IMR-90 (cell line): ENCODE data around the gene DNTTIP2. TPM values are rescaled to one million over a fixed set of nuclear protein-coding genes. Genes with fewer than 3 reads are reported as not detected.

ENCODE experiments used
- ATAC-seq: fragments of 200-7000 bp; cut with Tn5 transposase; 2 replicates; pipeline ENCODE4 v1.9.1; 2020; ENCODE audit warnings: low read depth, mild to moderate bottlenecking, moderate library complexity
- BruUV-seq: library from RNA; stranded (reverse); fragments of 400-500 nt; replicated peaks from 2 replicates; lab custom pipeline; 2021; lab: Mats Ljungman, UMichigan
- CTCF ChIA-PET: fragments of 300-600 bp; formaldehyde crosslinking; extraction: SDS; loops from one replicate; lab custom pipeline; 2021; ENCODE audit warnings: antibody characterized with exemption; lab: Yijun Ruan, JAX
- POLR2A ChIA-PET: fragments of 300-600 bp; sonication (Branson Sonifier 250); formaldehyde crosslinking; loops from one replicate; lab custom pipeline; 2022; ENCODE audit warnings: antibody characterized with exemption; ENCODE audit not compliant: unreplicated experiment; lab: Charles Lee
- DNase-seq: peaks from one replicate; pipeline ENCODE4 v3.0.0; 2013
- H2AFZ ChIP-seq: replicated peaks from 2 replicates; pipeline ENCODE3; 2013; ENCODE audit warnings: low read length, mild to moderate bottlenecking; ENCODE audit not compliant: poor library complexity
- H2AK5ac ChIP-seq: 2 replicates; pipeline ENCODE4 v1.6.1; 2013; ENCODE audit warnings: low read depth, low read length, inconsistent platforms
- H2AK9ac ChIP-seq: replicated peaks from 2 replicates; pipeline ENCODE3; 2013; ENCODE audit warnings: mild to moderate bottlenecking, low read depth, low read length, moderate library complexity; ENCODE audit not compliant: poor library complexity
- H2BK120ac ChIP-seq: 2 replicates; pipeline ENCODE4 v1.6.1; 2013; ENCODE audit warnings: low read depth, low read length, inconsistent platforms
- H2BK15ac ChIP-seq: 3 replicates; pipeline ENCODE4 v1.6.1; 2013; ENCODE audit warnings: low read depth, low read length, inconsistent platforms
- H2BK20ac ChIP-seq: 2 replicates; pipeline ENCODE4 v1.6.1; 2013; ENCODE audit warnings: low read depth, mild to moderate bottlenecking, inconsistent platforms, low read length, moderate library complexity
- H2BK5ac ChIP-seq: 2 replicates; pipeline ENCODE4 v1.6.1; 2013; ENCODE audit warnings: mild to moderate bottlenecking, low read depth, low read length, inconsistent platforms; ENCODE audit not compliant: poor library complexity, severe bottlenecking
- H3K14ac ChIP-seq: replicated peaks from 2 replicates; pipeline ENCODE4 v1.6.1; 2013; ENCODE audit warnings: low read depth, low read length, inconsistent platforms
- H3K18ac ChIP-seq: 2 replicates; pipeline ENCODE4 v1.6.1; 2013; ENCODE audit warnings: low read depth, low read length, control low read depth
- H3K23ac ChIP-seq: 2 replicates; pipeline ENCODE4 v1.6.1; 2013; ENCODE audit warnings: low read depth, low read length, inconsistent platforms
- H3K27ac ChIP-seq: 2 replicates; pipeline ENCODE4 v1.5.1; 2013; ENCODE audit warnings: mild to moderate bottlenecking, control low read depth, low read length; ENCODE audit not compliant: insufficient read depth
- H3K27me3 ChIP-seq: 2 replicates; pipeline ENCODE4 v1.6.1; 2013; ENCODE audit warnings: low read length; ENCODE audit not compliant: control insufficient read depth, insufficient read depth
- H3K36me3 ChIP-seq: 2 replicates; pipeline ENCODE4 v1.6.1; 2013; ENCODE audit warnings: low read length, mixed read lengths; ENCODE audit not compliant: control insufficient read depth, insufficient read depth
- H3K4ac ChIP-seq: 2 replicates; pipeline ENCODE4 v1.6.1; 2013; ENCODE audit warnings: low read depth, low read length, inconsistent platforms
- H3K4me1 ChIP-seq: 2 replicates; pipeline ENCODE4 v1.6.1; 2013; ENCODE audit warnings: low read length, mixed read lengths; ENCODE audit not compliant: control insufficient read depth, insufficient read depth
- H3K4me2 ChIP-seq: 2 replicates; pipeline ENCODE4 v1.6.1; 2013; ENCODE audit warnings: low read depth, mild to moderate bottlenecking, control low read depth, low read length, moderate library complexity
- H3K4me3 ChIP-seq: 2 replicates; pipeline ENCODE4 v1.5.1; 2013; ENCODE audit warnings: low read depth, mild to moderate bottlenecking, control low read depth, low read length, moderate library complexity; ENCODE audit not compliant: insufficient read depth
- H3K56ac ChIP-seq: 2 replicates; pipeline ENCODE4 v1.6.1; 2013; ENCODE audit warnings: low read length, inconsistent platforms; ENCODE audit not compliant: insufficient read depth; ENCODE audit errors: extremely low read depth
- H3K79me1 ChIP-seq, 2 experiments: 2 replicates each; pipeline ENCODE4 v1.6.1; 2013; ENCODE audit warnings: low read length in 2 of 2, inconsistent platforms in 1 of 2, low read depth in 1 of 2
- H3K9ac ChIP-seq: 2 replicates; pipeline ENCODE4 v1.6.1; 2013; ENCODE audit warnings: low read depth, low read length, control low read depth
- H3K9me1 ChIP-seq: 2 replicates; pipeline ENCODE4 v1.6.1; 2013; ENCODE audit warnings: low read length, inconsistent platforms; ENCODE audit not compliant: insufficient read depth
- H3K9me3 ChIP-seq: 2 replicates; pipeline ENCODE4 v1.6.1; 2013; ENCODE audit warnings: low read length; ENCODE audit not compliant: control insufficient read depth, insufficient read depth
- H4K20me1 ChIP-seq: 2 replicates; pipeline ENCODE4 v1.6.1; 2013; ENCODE audit warnings: low read length, inconsistent platforms; ENCODE audit not compliant: insufficient read depth
- H4K5ac ChIP-seq: 2 replicates; pipeline ENCODE4 v1.6.1; 2013; ENCODE audit warnings: mild to moderate bottlenecking, low read depth, low read length, control low read depth
- H4K8ac ChIP-seq, 2 experiments: 2 replicates each; pipeline ENCODE4 v1.6.1; 2013; ENCODE audit warnings: low read depth in 2 of 2, low read length in 2 of 2, control low read depth in 1 of 2, inconsistent platforms in 1 of 2
- H4K91ac ChIP-seq: 2 replicates; pipeline ENCODE4 v1.6.1; 2013; ENCODE audit warnings: low read depth, low read length, inconsistent platforms; ENCODE audit not compliant: insufficient read depth
- BHLHE40 ChIP-seq: fragments of 150-350 bp; IDR thresholded peaks from 2 replicates; pipeline ENCODE4 v1.6.1; 2016; ENCODE audit warnings: mild to moderate bottlenecking, low read depth, low read length
- CEBPB ChIP-seq: IDR thresholded peaks from 2 replicates; pipeline ENCODE4 v1.6.1; 2012; ENCODE audit warnings: low read depth, low read length, improper control_type of control experiment
- MAFK ChIP-seq: IDR thresholded peaks from 2 replicates; pipeline ENCODE4 v1.6.1; 2012; ENCODE audit warnings: low read depth, low read length, improper control_type of control experiment
- MAZ ChIP-seq: IDR thresholded peaks from 2 replicates; pipeline ENCODE4 v1.6.1; 2012; ENCODE audit warnings: low read depth, mild to moderate bottlenecking, low read length, improper control_type of control experiment, moderate library complexity, borderline replicate concordance
- MXI1 ChIP-seq: IDR thresholded peaks from 2 replicates; pipeline ENCODE4 v1.6.1; 2012; ENCODE audit warnings: low read depth, mild to moderate bottlenecking, low read length, moderate library complexity, borderline replicate concordance
- NFE2L2 ChIP-seq: fragments of 150-350 bp; IDR thresholded peaks from 2 replicates; pipeline ENCODE4 v1.6.1; 2016; ENCODE audit warnings: low read depth, mild to moderate bottlenecking, low read length
- POLR2A ChIP-seq: IDR thresholded peaks from 2 replicates; pipeline ENCODE4 v1.6.1; 2012; ENCODE audit warnings: mild to moderate bottlenecking, low read depth, low read length
- SMC3 ChIP-seq: fragments of 150-350 bp; IDR thresholded peaks from 2 replicates; pipeline ENCODE4 v1.6.1; 2016; ENCODE audit warnings: low read depth, mild to moderate bottlenecking, antibody characterized with exemption, low read length, moderate library complexity
- dilution Hi-C: fragments of 300-500 bp; cut with HindIII; formaldehyde crosslinking; loops from one replicate; pipeline ENCODE4 v1.14.3; 2018; ENCODE audit warnings: low sequenced_read_pairs; ENCODE audit not compliant: unreplicated experiment
- in situ Hi-C: fragments of 300-500 bp; cut with MboI; formaldehyde crosslinking; loops from 3 replicates; pipeline ENCODE4 v1.14.3; 2019; ENCODE audit warnings: low sequenced_read_pairs, inconsistent platforms, mixed read lengths
- intact Hi-C: fragments of 100-400 bp; cut with micrococcal nuclease; formaldehyde crosslinking; loops from 2 replicates; pipeline ENCODE4 v1.10.0; 2022
- polyA plus RNA-seq, 3 experiments: library from polyadenylated mRNA; depleted of rRNA; stranded (reverse); fragments of >200 nt; gene quantifications; 2 replicates each; pipeline ENCODE4 v1.2.3, GENCODE V29; 2012; ENCODE audit warnings: low replicate concordance in 1 of 3
- total RNA-seq: library from RNA; depleted of rRNA; stranded (reverse); fragments of >200 nt; gene quantifications from 2 replicates; pipeline ENCODE4 v1.2.3, GENCODE V29; 2012
- TF ChIP-seq, protein P1 (sequence below): fragments of 150-350 bp; IDR thresholded peaks from 2 replicates; pipeline ENCODE4 v1.6.1; 2017; ENCODE audit warnings: mild to moderate bottlenecking, antibody characterized with exemption, low read length, low read depth

The DNTTIP2 gene
- total and polyA plus RNA-seq, 2 of the 4 experiments (the other 2 are of a cell fraction), result 14.2 to 24.4 TPM

GRCh38 chr1:93818570-93818959, 60.4 kb downstream of the DNTTIP2 start:
- H3K79me1 ChIP-seq, result peaks cover 0 to 5% of the 10 kb centered on the region in 2 experiments; a peak in 1 of 4 replicates
- H3K4ac ChIP-seq, result no peak overlapping the region
- H4K91ac ChIP-seq, result no peak overlapping the region
- H3K9me1 ChIP-seq, result peaks cover 4% of the 10 kb centered on the region
- no peaks in the 10 kb centered on the region for H3K9me3 ChIP-seq
- peaks cover 11% of the 10 kb centered on the region for H3K4me1 ChIP-seq
- 0 out of 2 replicates have a peak, but pooled peaks cover 3% of the 10 kb centered on the region for H4K20me1 ChIP-seq
- H2AK5ac ChIP-seq, result no peak overlapping the region; the same call in 1 of the 2 replicates
- dilution Hi-C loops, result no loop called here
- no peak overlapping the region for H2BK5ac ChIP-seq
- H2AFZ ChIP-seq, result no peak overlapping the region
- H3K56ac ChIP-seq, result no peak overlapping the region
- H3K4me2 ChIP-seq, result no peak overlapping the region
- DNase-seq, result no peak
- ChIA-PET CTCF (interaction anchor here (1.7 kb wide), 1 partner anchor 514 kb away, joined by 3 read pairs; no protein-coding TSS in a partner anchor), POLR2A (no interaction called here)
- H4K8ac ChIP-seq, result no peak overlapping the region
- no peaks in the 10 kb centered on the region for H3K36me3 ChIP-seq
- no peak overlapping the region for H3K23ac ChIP-seq
- ATAC-seq, result no peak
- H3K9ac ChIP-seq, result no peak overlapping the region
- H3K27ac ChIP-seq, result no peak overlapping the region
- in situ Hi-C loops, result loop anchor here (5.0 kb wide), 1 partner anchor 181 kb away; no protein-coding TSS in a partner anchor
- intact Hi-C loops, result no loop called here
- H2BK120ac ChIP-seq, result no peak overlapping the region
- TF ChIP-seq, protein P1, sequence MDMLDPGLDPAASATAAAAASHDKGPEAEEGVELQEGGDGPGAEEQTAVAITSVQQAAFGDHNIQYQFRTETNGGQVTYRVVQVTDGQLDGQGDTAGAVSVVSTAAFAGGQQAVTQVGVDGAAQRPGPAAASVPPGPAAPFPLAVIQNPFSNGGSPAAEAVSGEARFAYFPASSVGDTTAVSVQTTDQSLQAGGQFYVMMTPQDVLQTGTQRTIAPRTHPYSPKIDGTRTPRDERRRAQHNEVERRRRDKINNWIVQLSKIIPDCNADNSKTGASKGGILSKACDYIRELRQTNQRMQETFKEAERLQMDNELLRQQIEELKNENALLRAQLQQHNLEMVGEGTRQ, result no peak
- no peak for TF ChIP-seq BHLHE40
- TF ChIP-seq MXI1, result no peak
- no peak for TF ChIP-seq MAZ
- TF ChIP-seq POLR2A, result no peak
- no peak for TF ChIP-seq NFE2L2
- TF ChIP-seq MAFK, result no peak
- no peak for TF ChIP-seq SMC3
- TF ChIP-seq CEBPB, result no peak
- no peak overlapping the region for H4K5ac ChIP-seq
- no TSS peak for BruUV-seq
- no peaks in the 10 kb centered on the region for H3K27me3 ChIP-seq
- no peak overlapping the region for H2BK15ac ChIP-seq
- H3K18ac ChIP-seq, result no peak overlapping the region
- H2AK9ac ChIP-seq, result no peak overlapping the region
- H2BK20ac ChIP-seq, result no peak overlapping the region
- no peak overlapping the region for H3K4me3 ChIP-seq
- no peak overlapping the region for H3K14ac ChIP-seq
